ENCODE results near the gene ECI1. TPM values are rescaled to one million over a fixed set of nuclear protein-coding genes. Genes with fewer than 3 reads are reported as not detected.

ECI1 gene
- total and polyA plus RNA-seq, 4 donors, result 35.0 to 87.1 (median 63.5) TPM

GRCh38 chr16:2282262-2282661 lies 30.9 kb upstream of the ECI1 start:
- Histone ChIP-seq H3K27ac (ENCODE audit: low read depth in 1 of 2, low read length in 1 of 2) (no peak overlapping the region), H3K4me3 (no peak overlapping the region), H3K9ac (ENCODE audit: insufficient read depth in 1 of 2, low read length in 2 of 2) (no peak overlapping the region), H3K9me3 (ENCODE audit: control insufficient read depth in 4 of 4, insufficient read depth in 3 of 4, low read length in 3 of 4) (no peaks in the 10 kb centered on the region), H3K36me3 (ENCODE audit: control insufficient read depth in 4 of 4, insufficient read depth in 4 of 4, low read length in 4 of 4) (peaks cover 0 to 63% (median 0%) of the 10 kb centered on the region in 4 donors), H3K27me3 (ENCODE audit: control insufficient read depth in 3 of 3, insufficient read depth in 3 of 3, low read length in 2 of 3) (no peaks in the 10 kb centered on the region), H3K4me1 (ENCODE audit: control insufficient read depth in 5 of 5, insufficient read depth in 5 of 5, low read length in 5 of 5) (no peaks in the 10 kb centered on the region)
- no peak for ATAC-seq (ENCODE audit: insufficient read depth, low FRiP score)
- no peak for DNase-seq
- no peak for TF ChIP-seq CTCF (IDR thresholded peaks at IDR 0.05; ENCODE audit: control extremely low read depth, extremely low read depth)
- WGBS, 2 donors, result 63 to 68% methylated on average over 5 of the region's 5 CpGs

- Histone ChIP-seq H3K9ac (ENCODE audit: insufficient read depth in 1 of 2, low read length in 2 of 2) (no peak overlapping the region), H3K27me3 (ENCODE audit: control insufficient read depth in 3 of 3, insufficient read depth in 3 of 3, low read length in 2 of 3) (no peaks in the 10 kb centered on the region), H3K4me1 (ENCODE audit: control insufficient read depth in 5 of 5, insufficient read depth in 5 of 5, low read length in 5 of 5) (no peaks in the 10 kb centered on the region), H3K4me3 (no peak overlapping the region), H3K27ac (ENCODE audit: low read depth in 1 of 2, low read length in 1 of 2) (no peak overlapping the region), H3K9me3 (ENCODE audit: control insufficient read depth in 4 of 4, insufficient read depth in 3 of 4, low read length in 3 of 4) (no peaks in the 10 kb centered on the region), H3K36me3 (ENCODE audit: control insufficient read depth in 4 of 4, insufficient read depth in 4 of 4, low read length in 4 of 4) (peaks cover 0 to 62% (median 0%) of the 10 kb centered on the region in 4 donors)
- TF ChIP-seq CTCF (IDR thresholded peaks at IDR 0.05; ENCODE audit: control extremely low read depth, extremely low read depth), result no peak
- DNase-seq (no peak), ATAC-seq (ENCODE audit: insufficient read depth, low FRiP score) (no peak)
- WGBS, 2 donors, result 88 to 91% methylated on average over 24 of the region's 24 CpGs
These were observed 29.7 kb upstream of the ECI1 start for GRCh38 chr16:2280981-2281542.

- Histone ChIP-seq H3K27ac (ENCODE audit: low read depth in 1 of 2, low read length in 1 of 2) (no peak overlapping the region), H3K4me1 (ENCODE audit: control insufficient read depth in 5 of 5, insufficient read depth in 5 of 5, low read length in 5 of 5) (no peaks in the 10 kb centered on the region), H3K36me3 (ENCODE audit: control insufficient read depth in 4 of 4, insufficient read depth in 4 of 4, low read length in 4 of 4) (peaks cover 0 to 56% (median 0%) of the 10 kb centered on the region in 4 donors), H3K9me3 (ENCODE audit: control insufficient read depth in 4 of 4, insufficient read depth in 3 of 4, low read length in 3 of 4) (no peaks in the 10 kb centered on the region), H3K4me3 (no peak overlapping the region), H3K27me3 (ENCODE audit: control insufficient read depth in 3 of 3, insufficient read depth in 3 of 3, low read length in 2 of 3) (no peaks in the 10 kb centered on the region), H3K9ac (ENCODE audit: insufficient read depth in 1 of 2, low read length in 2 of 2) (no peak overlapping the region)
- TF ChIP-seq CTCF (IDR thresholded peaks at IDR 0.05; ENCODE audit: control extremely low read depth, extremely low read depth), result no peak
- WGBS, 2 donors, result 93 to 94% methylated on average over 8 of the region's 8 CpGs
- ATAC-seq (ENCODE audit: insufficient read depth, low FRiP score) (no peak), DNase-seq (no peak)
These were observed 29.1 kb upstream of the ECI1 start for GRCh38 chr16:2280461-2280860.
